Central memory CD8-positive, alpha-beta T cell (primary cell): Measurements from ENCODE around the gene GAD1.

Experiments
- ATAC-seq: fragments of 150-1000 bp; cut with Tn5 transposase; replicated peaks from 2 replicates; pipeline ENCODE4 v1.10.0; 2022; ENCODE audit warnings: mild to moderate bottlenecking, moderate FRiP score, moderate number of reproducible peaks; ENCODE audit not compliant: poor library complexity, severe bottlenecking; ENCODE audit errors: extremely low read depth
- DNase-seq, 2 donors: peaks; one replicate each; pipeline ENCODE4 v3.0.0; 2021; ENCODE audit warnings: low spot score in 2 of 2
- H3K27ac Mint-ChIP-seq: one replicate; pipeline ENCODE4 v1.8.0; 2022; ENCODE audit warnings: low read depth, mild to moderate bottlenecking, moderate library complexity, mixed read lengths
- H3K27me3 Mint-ChIP-seq: one replicate; pipeline ENCODE4 v1.8.0; 2022; ENCODE audit warnings: mixed read lengths
- H3K36me3 Mint-ChIP-seq: one replicate; pipeline ENCODE4 v1.8.0; 2022; ENCODE audit warnings: mild to moderate bottlenecking, moderate library complexity, mixed read lengths; ENCODE audit not compliant: insufficient read depth
- H3K4me1 Mint-ChIP-seq: one replicate; pipeline ENCODE4 v1.8.0; 2022; ENCODE audit warnings: mixed read lengths
- H3K4me3 Mint-ChIP-seq: one replicate; pipeline ENCODE4 v1.8.0; 2022; ENCODE audit warnings: mild to moderate bottlenecking, moderate library complexity, mixed read lengths
- H3K9me3 Mint-ChIP-seq: one replicate; pipeline ENCODE4 v1.8.0; 2022; ENCODE audit warnings: mixed read lengths

The GAD1 gene

DNA sequence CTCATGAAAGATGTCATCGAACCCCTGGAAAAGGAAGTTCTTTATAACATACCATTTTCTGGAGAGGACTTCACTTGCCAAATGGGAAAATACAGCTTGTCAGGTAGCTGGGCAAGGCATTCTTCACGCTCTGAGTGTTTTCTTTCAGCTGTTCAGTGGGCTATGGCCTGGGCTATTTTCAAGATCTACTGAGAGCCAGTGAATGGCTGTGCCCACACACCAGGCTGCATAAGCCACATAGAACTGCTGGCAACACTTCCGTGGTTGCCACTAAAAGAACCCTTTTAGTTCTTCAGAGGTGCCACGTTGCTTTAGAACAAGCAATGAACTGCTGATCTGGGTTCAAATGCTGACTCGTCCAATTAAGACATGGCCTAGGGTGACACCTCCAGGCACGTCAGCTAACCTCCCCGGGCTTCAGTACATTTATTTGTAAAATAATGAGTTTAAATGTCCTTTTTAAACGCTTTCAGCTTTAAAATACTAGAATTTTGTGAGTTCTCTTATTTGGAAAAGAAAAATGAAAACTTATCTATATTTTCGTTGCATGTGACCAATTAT lies 75.8 kb downstream of the GAD1 start:
- no peak overlapping the region for H3K4me3 Mint-ChIP-seq
- no peaks in the 10 kb centered on the region for H3K4me1 Mint-ChIP-seq
- no peak overlapping the region for H3K27ac Mint-ChIP-seq
- peaks cover 35% of the 10 kb centered on the region for H3K27me3 Mint-ChIP-seq
- H3K36me3 Mint-ChIP-seq, result no peaks in the 10 kb centered on the region
- no peaks in the 10 kb centered on the region for H3K9me3 Mint-ChIP-seq
- no peak for DNase-seq
- ATAC-seq, result no peak

DNA sequence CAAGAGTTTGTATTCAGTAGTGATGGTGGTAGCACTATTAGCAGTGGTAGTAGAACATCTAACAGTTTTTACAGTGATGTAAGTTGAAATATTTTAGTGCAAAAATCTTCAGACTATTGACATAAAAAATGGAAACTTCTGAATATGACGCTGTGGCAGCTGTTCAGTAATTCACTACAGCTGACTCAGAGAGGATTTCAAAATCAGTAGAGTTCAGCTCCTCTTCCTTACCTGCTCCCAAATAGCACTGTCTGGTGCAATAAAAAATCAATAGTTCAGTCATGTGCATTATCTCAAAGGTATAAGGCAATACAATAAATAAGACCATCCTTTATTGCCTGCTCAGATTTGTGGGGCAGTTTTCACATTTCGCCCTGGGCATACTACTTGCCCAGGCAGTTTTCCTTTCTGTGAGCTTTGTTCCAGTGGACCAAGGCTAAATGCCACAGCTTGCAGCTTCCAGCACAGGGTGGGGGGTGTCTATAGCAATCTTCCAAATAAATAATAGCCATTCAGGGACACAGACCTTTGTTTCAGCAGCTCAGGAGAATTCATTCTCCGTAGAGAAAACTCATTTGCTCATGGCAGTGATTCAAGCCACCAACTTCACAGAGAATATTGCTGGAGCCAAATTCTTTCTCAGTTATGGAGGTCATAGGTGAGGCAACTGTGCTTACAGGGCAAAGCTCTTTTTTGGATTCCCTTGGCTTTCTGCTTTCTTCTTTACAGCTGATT lies 78.5 kb downstream of the GAD1 start:
- Mint-ChIP-seq H3K27me3 (peaks cover 37% of the 10 kb centered on the region), H3K27ac (no peak overlapping the region), H3K4me3 (no peak overlapping the region), H3K9me3 (no peaks in the 10 kb centered on the region), H3K4me1 (no peaks in the 10 kb centered on the region), H3K36me3 (peaks cover 1% of the 10 kb centered on the region)
- ATAC-seq (no peak), DNase-seq (no peak)

DNA sequence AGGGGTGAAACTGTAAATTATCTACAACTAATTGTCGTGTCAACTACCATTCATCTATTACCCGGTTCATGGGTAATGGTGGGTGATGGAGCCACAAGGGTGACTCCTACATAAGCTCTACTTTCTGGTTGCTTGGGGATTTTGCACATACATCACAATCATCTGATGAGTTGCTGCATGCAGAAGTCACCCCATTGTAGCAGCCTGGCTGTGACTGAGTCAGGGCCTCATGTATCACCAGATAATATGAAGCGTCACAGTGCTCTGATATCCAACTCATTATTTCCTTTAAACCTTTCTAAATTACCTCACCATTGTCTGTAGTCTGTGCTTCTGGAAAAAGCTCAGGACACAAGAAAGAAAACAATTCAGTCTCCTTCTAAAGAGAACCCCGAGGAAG lies 79.9 kb downstream of the GAD1 start:
- H3K27ac Mint-ChIP-seq, result no peak overlapping the region
- DNase-seq (no peak), ATAC-seq (no peak)
- H3K9me3 Mint-ChIP-seq, result no peaks in the 10 kb centered on the region
- H3K4me3 Mint-ChIP-seq, result no peak overlapping the region
- H3K27me3 Mint-ChIP-seq, result peaks cover 29% of the 10 kb centered on the region
- no peaks in the 10 kb centered on the region for H3K4me1 Mint-ChIP-seq
- H3K36me3 Mint-ChIP-seq, result peaks cover 1% of the 10 kb centered on the region

DNA sequence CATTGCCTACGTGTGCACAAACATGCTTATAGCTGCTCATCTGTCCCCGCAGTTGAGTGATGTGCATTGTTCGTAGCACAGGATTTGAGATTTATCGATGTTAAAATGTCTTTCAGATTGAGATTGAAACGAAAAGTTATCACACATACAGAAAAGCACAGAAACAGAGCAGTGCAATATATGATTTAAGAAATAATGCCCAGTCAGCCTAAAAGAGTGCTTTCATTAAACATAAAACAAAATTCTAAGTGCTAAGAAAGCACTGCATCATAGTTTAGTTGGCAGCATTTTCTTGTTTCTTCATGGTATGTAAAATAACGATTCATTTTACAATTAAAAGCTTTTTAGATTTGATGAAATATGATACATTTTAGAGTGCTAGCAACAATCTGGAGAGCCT lies 80.4 kb downstream of the GAD1 start:
- H3K27ac Mint-ChIP-seq, result no peak overlapping the region
- H3K4me1 Mint-ChIP-seq, result no peaks in the 10 kb centered on the region
- no peak for DNase-seq
- ATAC-seq, result no peak
- H3K27me3 Mint-ChIP-seq, result peaks cover 34% of the 10 kb centered on the region
- no peaks in the 10 kb centered on the region for H3K9me3 Mint-ChIP-seq
- peaks cover 1% of the 10 kb centered on the region for H3K36me3 Mint-ChIP-seq
- no peak overlapping the region for H3K4me3 Mint-ChIP-seq

DNA sequence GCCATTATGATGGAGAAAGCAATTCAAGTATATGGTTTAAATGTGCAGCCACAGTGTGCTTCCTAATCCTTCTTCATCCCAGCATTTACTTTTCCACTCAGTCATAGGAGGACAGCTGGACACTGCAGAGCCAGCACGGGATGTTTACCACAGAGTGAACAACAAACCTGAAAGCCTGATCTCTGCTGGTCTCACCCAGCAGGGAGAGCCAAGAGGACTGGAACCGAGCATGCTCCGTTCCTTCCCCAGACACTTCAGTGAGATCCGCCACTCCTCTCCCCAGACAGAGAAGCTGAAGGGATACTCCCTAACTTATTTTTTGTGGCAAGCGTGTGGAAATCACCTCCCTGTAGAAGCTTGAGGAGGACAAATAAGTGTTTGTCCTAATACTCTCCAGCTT lies 89.2 kb downstream of the GAD1 start:
- no peaks in the 10 kb centered on the region for H3K4me1 Mint-ChIP-seq
- no peaks in the 10 kb centered on the region for H3K36me3 Mint-ChIP-seq
- no peak overlapping the region for H3K27ac Mint-ChIP-seq
- no peak overlapping the region for H3K4me3 Mint-ChIP-seq
- DNase-seq (no peak), ATAC-seq (no peak)
- H3K27me3 Mint-ChIP-seq, result peaks cover 44% of the 10 kb centered on the region
- peaks cover 12% of the 10 kb centered on the region for H3K9me3 Mint-ChIP-seq
